T1000 (cell line): ENCODE data around the gene KIF26B.

Experiments
- DNase-seq: peaks from one replicate; lab custom pipeline; 2025; ENCODE audit warnings: mixed read lengths; lab: John Stamatoyannopoulos, UW

The KIF26B gene

GRCh38 chr1:245431706-245432105, 276.9 kb downstream of the KIF26B start:
- no peak for DNase-seq

- no peak for DNase-seq
Observed at GRCh38 chr1:245432228-245432875, 277.6 kb downstream of the KIF26B start.

DNA sequence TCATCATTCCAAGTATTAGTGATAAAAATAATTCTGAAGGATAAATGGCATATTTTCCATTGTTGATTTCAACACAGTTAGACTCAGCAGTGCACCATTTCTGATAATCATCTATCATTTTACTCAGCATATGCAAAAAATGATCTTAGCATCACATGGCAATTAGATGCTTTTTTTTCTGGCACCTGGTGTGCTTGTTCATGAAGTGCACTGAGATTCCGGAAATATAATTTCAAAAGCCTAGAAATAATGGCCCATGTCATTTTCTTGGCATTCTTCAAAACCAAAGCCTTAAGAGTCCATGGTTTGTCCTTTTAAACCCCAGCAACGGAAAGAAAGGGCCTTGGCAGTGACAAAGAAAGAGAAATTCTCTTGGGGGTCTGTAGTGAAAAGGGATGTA, 278.8 kb downstream of the KIF26B start:
- no peak for DNase-seq

GRCh38 chr1:245434280-245434679, 279.5 kb downstream of the KIF26B start:
- no peak for DNase-seq

DNA sequence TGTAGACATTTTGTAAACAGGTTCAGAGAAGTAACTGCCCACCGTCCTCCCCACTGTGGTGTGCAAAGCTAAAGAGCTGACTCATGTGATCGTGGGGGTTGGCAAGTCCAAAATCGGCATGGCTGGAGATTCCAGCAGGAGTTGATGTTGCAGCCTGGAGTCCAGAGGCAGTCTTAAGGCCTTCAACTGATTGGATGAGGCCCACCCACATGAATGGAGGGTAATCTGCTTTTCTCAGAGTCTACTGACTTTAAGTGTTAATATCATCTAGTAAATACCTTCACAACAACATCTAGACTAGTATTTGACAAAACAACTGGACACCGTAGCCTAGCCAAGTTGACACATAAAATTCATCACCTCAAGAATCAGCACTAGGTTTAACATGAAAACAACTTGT, 281.6 kb downstream of the KIF26B start:
- no peak for DNase-seq

DNA sequence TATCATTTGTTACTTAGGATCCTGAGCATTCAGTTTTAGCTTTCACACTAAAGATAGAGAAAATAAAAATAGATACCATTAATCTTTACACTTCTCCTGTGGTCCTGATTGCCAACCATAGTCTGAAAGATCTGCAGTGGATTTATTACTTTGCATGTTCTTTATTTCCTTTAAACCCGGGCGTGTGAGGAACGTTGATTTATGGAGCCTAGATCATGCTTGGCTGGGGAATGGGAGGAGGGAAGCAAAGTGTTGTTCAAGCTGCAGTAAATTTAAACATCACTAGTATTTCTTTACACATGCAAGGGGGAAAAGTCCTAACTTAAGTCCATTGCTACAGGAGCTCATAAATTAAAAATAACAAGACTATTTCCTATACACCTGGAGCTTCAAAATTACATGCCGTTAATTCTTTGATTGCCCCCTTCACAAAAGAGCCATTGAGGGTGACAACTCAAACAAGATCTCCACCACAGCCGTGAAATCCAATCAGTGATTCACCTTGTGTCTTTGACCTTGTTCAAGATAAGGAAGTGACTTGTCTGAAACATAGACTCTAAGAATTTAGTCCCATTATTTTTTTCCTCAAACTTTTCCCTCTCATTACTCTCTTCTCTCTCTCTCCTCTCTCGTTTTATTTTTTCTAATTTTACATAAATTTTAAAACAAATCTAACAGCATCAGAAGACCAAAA, 282.7 kb downstream of the KIF26B start:
- DNase-seq, result no peak

- DNase-seq, result no peak
Observed at GRCh38 chr1:245440922-245441321, 286.1 kb downstream of the KIF26B start.

GRCh38 chr1:245441689-245442088, 286.9 kb downstream of the KIF26B start:
- no peak for DNase-seq

DNA sequence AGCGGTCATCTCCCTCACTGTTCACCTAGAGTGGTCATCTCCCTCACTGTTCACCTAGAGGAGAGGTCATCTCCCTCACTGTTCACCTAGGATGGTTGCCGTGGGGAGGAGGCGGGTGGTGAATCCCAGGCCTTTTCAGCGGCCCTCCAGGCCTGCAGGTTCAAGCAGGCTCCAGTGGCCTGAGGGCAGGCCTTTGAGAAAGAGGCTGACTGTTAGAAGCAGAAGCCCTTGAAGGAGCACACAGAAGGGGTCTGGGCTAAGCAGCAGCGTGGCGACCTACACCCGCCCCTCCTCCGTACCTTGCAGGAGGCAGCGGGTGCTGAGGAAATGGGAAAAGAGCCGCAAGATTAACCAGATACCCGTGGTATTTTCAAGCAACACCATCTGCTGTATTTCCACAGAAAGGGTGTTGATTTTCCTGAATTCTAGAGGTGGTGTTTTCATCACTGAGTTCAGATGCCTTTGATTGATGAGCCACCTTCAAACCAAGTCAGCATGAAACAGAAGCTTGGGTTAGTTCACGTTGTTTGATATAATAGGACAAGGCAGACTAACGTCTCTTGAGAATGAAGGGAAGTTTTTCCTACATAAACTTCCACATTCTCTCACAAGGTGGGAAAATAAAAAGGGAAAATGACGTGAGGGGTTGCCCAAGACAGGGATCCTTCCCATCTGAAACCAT, 289.5 kb downstream of the KIF26B start:
- no peak for DNase-seq

DNA sequence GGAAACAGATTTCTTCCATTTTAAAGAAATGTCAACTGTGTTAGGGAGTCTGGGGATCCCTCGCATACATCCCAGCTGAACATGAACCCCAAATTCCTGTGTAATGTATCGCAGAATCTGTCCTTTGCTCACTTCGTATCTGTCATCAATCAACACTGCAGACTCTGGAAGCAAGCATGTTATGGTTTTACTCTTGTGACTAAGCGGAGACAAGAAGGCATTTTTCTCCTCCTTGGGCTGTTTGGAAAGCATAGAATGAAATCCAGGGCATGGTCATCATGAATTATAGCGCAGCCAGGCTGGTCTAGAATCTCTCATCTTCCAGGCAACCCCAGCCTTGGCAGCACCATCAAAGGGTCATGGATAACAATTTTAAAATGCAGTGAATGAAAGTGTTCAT, 290.2 kb downstream of the KIF26B start:
- DNase-seq, result no peak

- DNase-seq, result no peak
Observed at GRCh38 chr1:245448531-245448930, 293.7 kb downstream of the KIF26B start.

GRCh38 chr1:245448975-245449431, 294.2 kb downstream of the KIF26B start:
- DNase-seq, result no peak

DNA sequence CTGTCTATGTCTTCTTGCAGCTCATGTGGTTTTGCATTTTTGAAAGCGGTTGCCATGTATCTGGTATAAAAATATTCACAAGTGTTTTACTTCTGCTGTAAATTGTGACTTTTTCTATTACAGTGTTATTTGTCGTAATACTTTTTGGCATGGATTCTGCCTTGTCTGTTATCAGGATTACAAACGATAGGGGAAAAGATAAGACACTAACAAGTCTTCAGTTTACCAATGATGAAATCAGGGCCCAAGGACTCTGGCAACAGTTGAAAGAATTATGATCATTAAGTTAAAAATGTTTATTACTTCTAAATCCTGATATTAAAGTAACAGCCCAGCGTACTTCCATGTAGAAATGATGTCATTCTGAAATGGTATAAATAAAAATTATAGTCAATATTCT, 298.8 kb downstream of the KIF26B start:
- DNase-seq, result no peak

- no peak for DNase-seq
Observed at GRCh38 chr1:245454051-245454450, 299.3 kb downstream of the KIF26B start.

- no peak for DNase-seq
Observed at GRCh38 chr1:245457562-245457961, 302.8 kb downstream of the KIF26B start.

DNA sequence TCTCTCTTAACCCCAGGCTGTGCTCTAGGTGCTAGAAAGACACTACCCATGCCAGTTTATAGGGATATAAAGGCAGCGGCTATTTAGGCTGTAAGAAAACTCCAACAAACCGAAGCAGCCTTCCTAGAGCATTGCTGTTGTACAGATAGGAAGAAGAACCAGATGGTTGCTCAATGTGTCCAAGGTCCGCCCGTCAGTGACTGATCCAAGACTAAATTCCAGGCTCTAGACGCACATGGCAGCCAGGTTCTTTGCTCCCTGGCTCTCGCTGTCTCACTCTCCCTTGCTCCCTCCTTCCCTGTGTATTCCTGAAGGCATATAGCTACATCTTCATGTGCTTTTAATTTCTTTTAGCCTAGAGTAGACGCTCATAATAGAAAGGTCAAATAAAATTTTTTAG, 303.4 kb downstream of the KIF26B start:
- DNase-seq, result no peak

- no peak for DNase-seq
Observed at GRCh38 chr1:245458761-245459174, 304.0 kb downstream of the KIF26B start.

DNA sequence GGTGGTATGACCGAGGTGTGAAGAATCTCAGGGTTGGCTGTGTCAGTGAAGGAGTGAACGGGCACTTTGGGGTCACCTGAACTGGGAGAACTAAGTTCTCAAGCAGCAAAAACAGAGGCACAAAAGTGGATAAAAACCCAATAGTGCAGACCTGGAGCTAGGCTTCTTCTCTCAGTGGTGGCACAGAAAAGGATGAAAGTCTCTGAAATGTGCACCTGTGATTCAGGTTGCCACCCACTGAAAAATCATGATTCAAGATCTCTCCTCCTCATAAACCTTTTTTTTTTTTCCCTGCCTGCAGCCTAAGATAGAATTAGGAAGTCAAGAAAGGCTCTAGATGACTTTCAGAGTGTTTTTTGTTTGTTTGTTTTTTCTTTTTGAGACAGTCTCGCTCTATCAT, 304.8 kb downstream of the KIF26B start:
- DNase-seq, result no peak

- no peak for DNase-seq
Observed at GRCh38 chr1:245461681-245462080, 306.9 kb downstream of the KIF26B start.

DNA sequence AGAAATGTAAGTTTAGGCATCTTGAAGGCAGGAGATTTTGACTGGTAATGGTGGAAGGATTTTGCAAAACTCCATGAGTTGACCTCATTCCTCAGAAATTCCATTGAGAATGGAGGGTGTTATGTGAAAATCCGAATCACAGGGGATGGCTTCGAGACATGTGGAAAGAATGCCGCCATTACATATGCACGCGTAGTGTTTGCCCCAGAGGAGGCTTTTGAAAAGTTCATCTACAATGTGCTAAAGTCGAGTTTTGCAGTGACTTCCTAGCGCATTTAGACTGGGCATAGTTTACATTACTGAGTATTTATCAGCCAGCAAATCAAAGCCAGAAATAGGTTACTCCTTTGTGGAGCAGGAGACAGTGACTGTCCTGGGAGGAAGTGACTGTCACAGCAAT, 307.4 kb downstream of the KIF26B start:
- no peak for DNase-seq

DNA sequence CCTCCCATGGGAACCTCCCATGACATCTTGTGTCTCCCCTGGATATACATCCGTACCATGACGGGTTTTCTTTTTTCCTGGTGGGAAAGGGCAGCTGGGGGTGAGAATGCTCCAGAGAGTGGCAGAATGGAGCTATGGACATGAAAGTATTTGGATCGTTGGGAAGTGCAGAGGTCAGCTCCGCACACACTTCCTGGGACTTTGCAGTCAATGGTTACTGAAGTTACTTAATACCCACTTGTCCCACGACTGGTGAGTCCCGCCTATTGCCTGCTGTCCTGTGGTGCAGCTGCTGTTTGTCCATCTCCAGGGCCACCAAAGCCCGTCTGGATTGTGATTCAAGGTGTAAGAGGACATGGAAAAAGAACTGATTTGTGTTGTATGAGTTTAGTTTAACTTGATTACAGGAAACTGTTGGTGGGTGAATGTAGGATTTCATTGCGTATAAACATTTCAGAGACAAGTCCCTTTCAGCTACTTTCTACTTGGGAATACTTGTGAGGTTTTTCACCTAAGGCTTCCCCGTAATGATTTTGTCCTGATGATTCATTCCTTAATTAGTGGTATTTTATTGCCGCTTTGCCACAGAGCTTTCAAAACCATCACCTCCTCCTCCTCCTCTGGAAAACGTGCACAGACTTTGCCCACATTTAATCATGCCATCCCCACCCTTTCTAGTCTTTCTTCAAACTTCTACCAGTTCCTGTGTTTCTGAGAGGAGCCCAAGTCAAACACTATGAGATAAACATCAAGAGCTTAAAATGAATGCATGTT, 308.8 kb downstream of the KIF26B start:
- DNase-seq, result no peak

GRCh38 chr1:245464290-245464689, 309.5 kb downstream of the KIF26B start:
- no peak for DNase-seq
